Liver (tissue), 9 donors: ENCODE data around the gene XRRA1. TPM values are rescaled to one million over a fixed set of nuclear protein-coding genes. Genes with fewer than 3 reads are reported as not detected.

Experiments
- DNase-seq: peaks from one replicate; pipeline ENCODE4 v3.0.0-alpha.2; 2017; ENCODE audit warnings: low spot score
- H3K27ac ChIP-seq, 2 donors: one replicate each; pipeline ENCODE4 v1.7.0; 2013; ENCODE audit warnings: inconsistent platforms in 2 of 2, low read length in 2 of 2, control low read depth in 1 of 2, low read depth in 1 of 2, mild to moderate bottlenecking in 1 of 2
- H3K27me3 ChIP-seq, 4 donors: one replicate each; pipeline versions ENCODE4 v1.6.1 to v1.7.0; 2013; ENCODE audit warnings: low read length in 3 of 4, inconsistent platforms in 1 of 4, mild to moderate bottlenecking in 1 of 4, moderate library complexity in 1 of 4; ENCODE audit not compliant: control insufficient read depth in 4 of 4, insufficient read depth in 4 of 4
- H3K36me3 ChIP-seq, 4 donors: one replicate each; pipeline versions ENCODE4 v1.6.1 to v1.7.0; 2013; ENCODE audit warnings: low read length in 3 of 4, mild to moderate bottlenecking in 3 of 4, low read depth in 1 of 4, moderate library complexity in 1 of 4; ENCODE audit not compliant: control insufficient read depth in 4 of 4, insufficient read depth in 3 of 4
- H3K4me1 ChIP-seq, 4 donors: one replicate each; pipeline versions ENCODE4 v1.6.1 to v1.7.0; 2013; ENCODE audit warnings: low read length in 3 of 4, mild to moderate bottlenecking in 3 of 4, moderate library complexity in 1 of 4; ENCODE audit not compliant: control insufficient read depth in 4 of 4, insufficient read depth in 4 of 4
- H3K4me3 ChIP-seq, 3 donors: one replicate each; pipeline versions ENCODE4 v1.6.1 to v1.7.0; 2013; ENCODE audit warnings: low read length in 3 of 3, control low read depth in 1 of 3, low read depth in 1 of 3, mild to moderate bottlenecking in 1 of 3
- H3K9ac ChIP-seq, 2 donors: one replicate each; pipeline ENCODE4 v1.7.0; 2013; ENCODE audit warnings: low read length in 2 of 2, mild to moderate bottlenecking in 2 of 2, moderate library complexity in 2 of 2, control low read depth in 1 of 2, low read depth in 1 of 2
- H3K9me3 ChIP-seq, 4 donors: one replicate each; pipeline versions ENCODE4 v1.6.1 to v1.7.0; 2013; ENCODE audit warnings: low read length in 3 of 4; ENCODE audit not compliant: control insufficient read depth in 4 of 4
- ATF3 ChIP-seq: IDR thresholded peaks from 2 replicates; pipeline ENCODE4 v1.6.1; 2016; ENCODE audit warnings: antibody characterized with exemption
- CTCF ChIP-seq: fragments of 150-350 bp; IDR thresholded peaks from 2 replicates; pipeline ENCODE4 v1.5.1; 2017; ENCODE audit warnings: improper control_type of control experiment, low read depth, low read length; ENCODE audit not compliant: missing input control
- EGR1 ChIP-seq, 2 donors: IDR thresholded peaks; 2 replicates each; pipeline ENCODE4 v1.6.1; 2016 to 2018; ENCODE audit warnings: antibody characterized with exemption in 2 of 2, low read depth in 2 of 2
- FOXA1 ChIP-seq: IDR thresholded peaks from 2 replicates; pipeline ENCODE4 v1.6.1; 2016; ENCODE audit warnings: antibody characterized with exemption
- FOXA2 ChIP-seq: IDR thresholded peaks from 2 replicates; pipeline ENCODE4 v1.6.1; 2016; ENCODE audit warnings: antibody characterized with exemption
- GABPA ChIP-seq, 2 donors: IDR thresholded peaks in 1 of 2; conservative IDR thresholded peaks in 1 of 2; 2 replicates each; pipeline ENCODE4 v1.6.1; 2016; ENCODE audit warnings: antibody characterized with exemption in 2 of 2, mild to moderate bottlenecking in 1 of 2, moderate library complexity in 1 of 2
- HNF4A ChIP-seq, 2 donors: conservative IDR thresholded peaks; 2 replicates each; pipeline ENCODE4 v1.6.1; 2016; ENCODE audit warnings: antibody characterized with exemption in 2 of 2, mild to moderate bottlenecking in 2 of 2
- HNF4G ChIP-seq: IDR thresholded peaks from 2 replicates; pipeline ENCODE4 v1.6.1; 2016; ENCODE audit warnings: antibody characterized with exemption
- JUND ChIP-seq, 2 donors: IDR thresholded peaks; 2 replicates each; pipeline ENCODE4 v1.6.1; 2016; ENCODE audit warnings: antibody characterized with exemption in 2 of 2
- MAX ChIP-seq: IDR thresholded peaks from 2 replicates; pipeline ENCODE4 v1.6.1; 2016; ENCODE audit warnings: antibody characterized with exemption
- NR2F2 ChIP-seq: IDR thresholded peaks from 2 replicates; pipeline ENCODE4 v1.6.1; 2016; ENCODE audit warnings: antibody characterized with exemption
- RAD21 ChIP-seq, 2 donors: IDR thresholded peaks; 2 replicates each; pipeline ENCODE4 v1.6.1; 2016; ENCODE audit warnings: antibody characterized with exemption in 2 of 2, mild to moderate bottlenecking in 2 of 2
- REST ChIP-seq: IDR thresholded peaks from 2 replicates; pipeline ENCODE4 v1.6.1; 2016; ENCODE audit warnings: antibody characterized with exemption, mild to moderate bottlenecking
- RXRA ChIP-seq, 2 donors: IDR thresholded peaks; 2 replicates each; pipeline ENCODE4 v1.6.1; 2017 to 2018; ENCODE audit warnings: antibody characterized with exemption in 2 of 2, mild to moderate bottlenecking in 1 of 2
- SP1 ChIP-seq: IDR thresholded peaks from 2 replicates; pipeline ENCODE4 v1.6.1; 2018; ENCODE audit warnings: antibody characterized with exemption, mild to moderate bottlenecking
- TAF1 ChIP-seq: conservative IDR thresholded peaks from 2 replicates; pipeline ENCODE4 v1.6.1; 2016; ENCODE audit warnings: antibody characterized with exemption, mild to moderate bottlenecking
- YY1 ChIP-seq: IDR thresholded peaks from 2 replicates; pipeline ENCODE4 v1.6.1; 2016; ENCODE audit warnings: antibody characterized with exemption, mild to moderate bottlenecking
- ZBTB33 ChIP-seq: IDR thresholded peaks from 2 replicates; pipeline ENCODE4 v1.6.1; 2016; ENCODE audit warnings: antibody characterized with exemption
- WGBS: extraction: QIAGEN DNeasy Blood & Tissue Kit; methylation state at CpG from one replicate; pipeline ENCODE4 v1.1.7; 2013; 5-methylcytosine and 5-hydroxymethylcytosine counted together
- polyA plus RNA-seq, 2 donors: library from polyadenylated mRNA; stranded (reverse) in 1 of 2; unstranded in 1 of 2; fragments of 200-250 nt in 1 of 2; fragments of >200 nt in 1 of 2; fragmentation: Nextera tagmentation in 1 of 2; extraction: Ambion mirVana in 1 of 2; gene quantifications; one replicate each; pipeline versions ENCODE4 v1.2.1 to v1.2.3, GENCODE V29; 2013 to 2015
- total RNA-seq, 2 donors: library from RNA; depleted of rRNA; stranded (reverse); fragments of >200 nt; gene quantifications; one replicate each; pipeline ENCODE4 v1.2.3, GENCODE V29; 2014
- donor health status: healthy.
- donor health status: healthy.
- donor health status: healthy.
- donor health status: healthy.
- donor health status: healthy.

XRRA1 gene
- total and polyA plus RNA-seq, 4 donors = 3.8 to 11.6 (median 5.6) TPM

GRCh38 chr11:74937696-74938475 lies 11.0 kb downstream of the XRRA1 start:
- peak in 1 of 2 donors; percentile 16 for TF ChIP-seq JUND (IDR thresholded peaks at IDR 0.05)
- TF ChIP-seq RXRA (IDR thresholded peaks at IDR 0.05) = peak in 1 of 2 donors; percentile 22
- TF ChIP-seq SP1 = no peak
- Histone ChIP-seq H3K9me3 (no peaks in the 10 kb centered on the region), H3K27me3 (no peaks in the 10 kb centered on the region), H3K9ac (no peak overlapping the region), H3K36me3 (peaks cover 5 to 16% (median 13%) of the 10 kb centered on the region in 4 donors), H3K27ac (no peak overlapping the region), H3K4me1 (no peaks in the 10 kb centered on the region), H3K4me3 (no peak overlapping the region)
- no peak for DNase-seq
- 89% methylated on average over 5 of the region's 5 CpGs for WGBS

- H3K4me1 ChIP-seq = no peaks in the 10 kb centered on the region
- peaks cover 5 to 20% (median 16%) of the 10 kb centered on the region in 4 donors for H3K36me3 ChIP-seq
- no peak overlapping the region for H3K27ac ChIP-seq
- no peak overlapping the region for H3K4me3 ChIP-seq
- H3K9me3 ChIP-seq = no peaks in the 10 kb centered on the region
- TF ChIP-seq REST = no peak
- TF ChIP-seq EGR1 (IDR thresholded peaks at IDR 0.05; ENCODE audit: low read depth in 2 of 2) = no peak
- no peak for TF ChIP-seq FOXA1
- TF ChIP-seq RXRA (IDR thresholded peaks at IDR 0.05) = no peak
- no peak for TF ChIP-seq YY1
- TF ChIP-seq RAD21 (IDR thresholded peaks at IDR 0.05) = no peak
- no peak for TF ChIP-seq JUND (IDR thresholded peaks at IDR 0.05)
- no peak for TF ChIP-seq NR2F2
- no peak for TF ChIP-seq ZBTB33
- no peak for TF ChIP-seq CTCF
- no peak for TF ChIP-seq HNF4G
- TF ChIP-seq ATF3 = no peak
- no peak for TF ChIP-seq GABPA (IDR thresholded peaks at IDR 0.05 in 1 of 2, conservative IDR thresholded peaks at IDR 0.05 in 1 of 2)
- TF ChIP-seq MAX = no peak
- TF ChIP-seq FOXA2 = no peak
- no peak for TF ChIP-seq SP1
- no peak for TF ChIP-seq TAF1
- no peak for TF ChIP-seq HNF4A (conservative IDR thresholded peaks at IDR 0.05)
- 87% methylated on average over 5 of the region's 5 CpGs for WGBS
- H3K9ac ChIP-seq = no peak overlapping the region
- DNase-seq = no peak
- no peaks in the 10 kb centered on the region for H3K27me3 ChIP-seq
Measured at GRCh38 chr11:74936976-74937375, 11.9 kb downstream of the XRRA1 start.
